ENCODE data around the gene RAPGEFL1. TPM values are rescaled to one million over a fixed set of nuclear protein-coding genes. Genes with fewer than 3 reads are reported as not detected.
"Not testable (repeated sequence)": the region's sequence is repeated elsewhere in the genome, so short reads cannot be mapped to it uniquely, and the experiment has no call there.

The RAPGEFL1 gene
- total RNA-seq, 1 donor from 2014 or later = 11.8 TPM

- Mint-ChIP-seq H3K36me3 (ENCODE audit: low read depth) (no peaks in the 10 kb centered on the region), H3K4me3 (no peak overlapping the region), H3K4me1 (ENCODE audit: low read depth) (no peaks in the 10 kb centered on the region), H3K27me3 (ENCODE audit: insufficient read depth) (peaks cover 4% of the 10 kb centered on the region), H3K9me3 (no peaks in the 10 kb centered on the region), H3K27ac (no peak overlapping the region)
- no peak for DNase-seq (ENCODE audit: low spot score)
- intact Hi-C loops (cut with micrococcal nuclease) = no loop called here
Measured at GRCh38 chr17:40197550-40197949, 20.3 kb downstream of the RAPGEFL1 start.

GRCh38 chr17:40197965-40198456 is 20.7 kb downstream of the RAPGEFL1 start:
- H3K4me3 Mint-ChIP-seq = peak overlapping the region; percentile 22
- DNase-seq (ENCODE audit: low spot score); intact Hi-C loops (cut with micrococcal nuclease); H3K4me1 Mint-ChIP-seq (ENCODE audit: low read depth); H3K36me3 Mint-ChIP-seq (ENCODE audit: low read depth); H3K9me3 Mint-ChIP-seq; H3K27ac Mint-ChIP-seq; H3K27me3 Mint-ChIP-seq (ENCODE audit: insufficient read depth): not testable (repeated sequence)

- H3K4me1 Mint-ChIP-seq (ENCODE audit: low read depth) = no peaks in the 10 kb centered on the region
- DNase-seq (ENCODE audit: low spot score) = no peak
- peak overlapping the region; percentile 22 for H3K4me3 Mint-ChIP-seq
- intact Hi-C loops (cut with micrococcal nuclease) = no loop called here
- peaks cover 8% of the 10 kb centered on the region for H3K27me3 Mint-ChIP-seq (ENCODE audit: insufficient read depth)
- H3K36me3 Mint-ChIP-seq (ENCODE audit: low read depth) = no peaks in the 10 kb centered on the region
- H3K9me3 Mint-ChIP-seq = no peaks in the 10 kb centered on the region
- H3K27ac Mint-ChIP-seq = no peak overlapping the region
Measured at GRCh38 chr17:40198576-40198975, 21.3 kb downstream of the RAPGEFL1 start.

- Mint-ChIP-seq H3K4me1 (ENCODE audit: low read depth) (no peaks in the 10 kb centered on the region), H3K36me3 (ENCODE audit: low read depth) (no peaks in the 10 kb centered on the region), H3K9me3 (no peaks in the 10 kb centered on the region), H3K27me3 (ENCODE audit: insufficient read depth) (peaks cover 18% of the 10 kb centered on the region), H3K4me3 (no peak overlapping the region), H3K27ac (no peak overlapping the region)
- intact Hi-C loops (cut with micrococcal nuclease) = loop anchor here (2.0 to 5.0 kb wide), 2 partner anchors 16 to 154 kb away; partner anchors contain the start of gene WIPF2
- DNase-seq (ENCODE audit: low spot score) = no peak
Measured at GRCh38 chr17:40203131-40203530, 25.9 kb downstream of the RAPGEFL1 start.

- H3K4me1 Mint-ChIP-seq (ENCODE audit: low read depth); H3K27ac Mint-ChIP-seq; H3K9me3 Mint-ChIP-seq; DNase-seq (ENCODE audit: low spot score); H3K4me3 Mint-ChIP-seq; H3K36me3 Mint-ChIP-seq (ENCODE audit: low read depth); intact Hi-C loops (cut with micrococcal nuclease): not testable (repeated sequence)
- H3K27me3 Mint-ChIP-seq (ENCODE audit: insufficient read depth) = peaks cover 18% of the 10 kb centered on the region
Measured at GRCh38 chr17:40206193-40206592, 28.9 kb downstream of the RAPGEFL1 start.

- no peak for DNase-seq (ENCODE audit: low spot score)
- no peaks in the 10 kb centered on the region for H3K4me1 Mint-ChIP-seq (ENCODE audit: low read depth)
- intact Hi-C loops (cut with micrococcal nuclease) = loop anchor here (10.0 kb wide), 1 partner anchor 325 kb away; no protein-coding TSS in a partner anchor
- H3K4me3 Mint-ChIP-seq = no peak overlapping the region
- H3K27ac Mint-ChIP-seq = no peak overlapping the region
- H3K27me3 Mint-ChIP-seq (ENCODE audit: insufficient read depth) = peaks cover 5% of the 10 kb centered on the region
- no peaks in the 10 kb centered on the region for H3K9me3 Mint-ChIP-seq
- no peaks in the 10 kb centered on the region for H3K36me3 Mint-ChIP-seq (ENCODE audit: low read depth)
Measured at GRCh38 chr17:40209404-40210093, 32.3 kb downstream of the RAPGEFL1 start.

- not testable (repeated sequence) for H3K9me3 Mint-ChIP-seq; DNase-seq (ENCODE audit: low spot score); H3K4me3 Mint-ChIP-seq; H3K27ac Mint-ChIP-seq; H3K27me3 Mint-ChIP-seq (ENCODE audit: insufficient read depth); H3K36me3 Mint-ChIP-seq (ENCODE audit: low read depth)
- peaks cover 14% of the 10 kb centered on the region for H3K4me1 Mint-ChIP-seq (ENCODE audit: low read depth)
- intact Hi-C loops (cut with micrococcal nuclease) = loop anchor here (10.0 kb wide), 1 partner anchor 321 kb away; no protein-coding TSS in a partner anchor
Measured at GRCh38 chr17:40213914-40214313, 36.6 kb downstream of the RAPGEFL1 start.

GRCh38 chr17:40218006-40218739 is 40.9 kb downstream of the RAPGEFL1 start:
- Mint-ChIP-seq H3K4me1 (ENCODE audit: low read depth) (peaks cover 30% of the 10 kb centered on the region), H3K27me3 (ENCODE audit: insufficient read depth) (no peaks in the 10 kb centered on the region), H3K4me3 (peak overlapping the region; percentile 95), H3K36me3 (ENCODE audit: low read depth) (peaks cover 4% of the 10 kb centered on the region), H3K27ac (peak overlapping the region; percentile 100), H3K9me3 (no peaks in the 10 kb centered on the region)
- intact Hi-C loops (cut with micrococcal nuclease) = loop anchor here (1.0 to 10.0 kb wide), 4 partner anchors 15 to 317 kb away; partner anchors contain the start of gene RAPGEFL1
- no peak for DNase-seq (ENCODE audit: low spot score)

- H3K27me3 Mint-ChIP-seq (ENCODE audit: insufficient read depth) = no peaks in the 10 kb centered on the region
- H3K27ac Mint-ChIP-seq = peak within 1 kb of the TSS; percentile 100
- H3K4me1 Mint-ChIP-seq (ENCODE audit: low read depth) = peaks cover 33% of the 10 kb centered on the region
- H3K9me3 Mint-ChIP-seq = no peaks in the 10 kb centered on the region
- intact Hi-C loops (cut with micrococcal nuclease) = loop anchor here (1.0 to 10.0 kb wide), 6 partner anchors 16 to 316 kb away; partner anchors contain the start of genes CASC3, CDC6 and RAPGEFL1
- DNase-seq (ENCODE audit: low spot score) = peak; percentile 96
- peaks cover 6% of the 10 kb centered on the region for H3K36me3 Mint-ChIP-seq (ENCODE audit: low read depth)
- H3K4me3 Mint-ChIP-seq = peak within 1 kb of the TSS; percentile 95
Measured at GRCh38 chr17:40218740-40219593, 41.7 kb downstream of the RAPGEFL1 start, which contains the start of gene WIPF2. Gene WIPF2 (plus strand): TSS chr17:40219304. CDS start chr17:40256460, 37,156 bp downstream.

- Mint-ChIP-seq H3K36me3 (ENCODE audit: low read depth) (peaks cover 9% of the 10 kb centered on the region), H3K4me1 (ENCODE audit: low read depth) (peaks cover 38% of the 10 kb centered on the region), H3K27ac (peak overlapping the region; percentile 90), H3K4me3 (peak overlapping the region; percentile 95), H3K27me3 (ENCODE audit: insufficient read depth) (no peaks in the 10 kb centered on the region), H3K9me3 (no peaks in the 10 kb centered on the region)
- intact Hi-C loops (cut with micrococcal nuclease) = loop anchor here (1.0 to 10.0 kb wide), 5 partner anchors 17 to 315 kb away; partner anchors contain the start of genes CASC3, CDC6 and RAPGEFL1
- DNase-seq (ENCODE audit: low spot score) = peak; percentile 17
Measured at GRCh38 chr17:40219594-40220338, 42.5 kb downstream of the RAPGEFL1 start.

GRCh38 chr17:40224718-40225550 is 47.7 kb downstream of the RAPGEFL1 start:
- H3K4me1 Mint-ChIP-seq (ENCODE audit: low read depth) = peaks cover 26% of the 10 kb centered on the region
- no peaks in the 10 kb centered on the region for H3K9me3 Mint-ChIP-seq
- DNase-seq (ENCODE audit: low spot score) = no peak
- H3K36me3 Mint-ChIP-seq (ENCODE audit: low read depth) = peaks cover 15% of the 10 kb centered on the region
- no peak overlapping the region for H3K27ac Mint-ChIP-seq
- intact Hi-C loops (cut with micrococcal nuclease) = no loop called here
- H3K27me3 Mint-ChIP-seq (ENCODE audit: insufficient read depth) = no peaks in the 10 kb centered on the region
- no peak overlapping the region for H3K4me3 Mint-ChIP-seq

Data from activated T-helper 1 cell treated with anti-CD3 and anti-CD28 coated beads, Interleukin-12 subunit alpha, Interleukin-12 subunit beta, Interleukin-2, Interleukin-4 antibody, amounts not matched to agents 30 ng/mL and 10 ng/mL and 1 ng/mL, durations not matched to agents 14 hours and 24 hours and 36 hours (primary cell).